ENCODE data around the gene MAP1B.

MAP1B gene

DNA sequence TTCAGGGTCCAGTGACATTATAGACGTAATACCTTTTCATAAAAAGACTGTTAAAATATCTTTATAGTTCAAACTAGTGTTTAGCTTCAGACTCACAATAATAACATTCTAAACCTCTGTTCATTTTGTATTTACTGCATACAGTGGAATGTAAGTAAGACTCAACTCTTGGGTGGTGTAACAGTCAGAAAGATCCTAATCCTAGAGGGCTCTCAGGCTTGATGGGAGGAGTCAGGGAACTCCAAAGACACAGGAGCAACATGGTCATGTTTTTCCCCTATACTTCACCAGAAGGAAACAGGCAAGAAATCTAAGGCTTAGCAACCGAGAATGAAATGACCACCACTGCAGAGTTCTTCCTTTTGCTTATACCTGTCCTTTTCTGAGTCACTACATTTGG lies 130.1 kb downstream of the MAP1B start:
- no peak overlapping the region for H3K4me3 ChIP-seq (ENCODE audit: low read depth, low read length)
- TF ChIP-seq, protein P1, sequence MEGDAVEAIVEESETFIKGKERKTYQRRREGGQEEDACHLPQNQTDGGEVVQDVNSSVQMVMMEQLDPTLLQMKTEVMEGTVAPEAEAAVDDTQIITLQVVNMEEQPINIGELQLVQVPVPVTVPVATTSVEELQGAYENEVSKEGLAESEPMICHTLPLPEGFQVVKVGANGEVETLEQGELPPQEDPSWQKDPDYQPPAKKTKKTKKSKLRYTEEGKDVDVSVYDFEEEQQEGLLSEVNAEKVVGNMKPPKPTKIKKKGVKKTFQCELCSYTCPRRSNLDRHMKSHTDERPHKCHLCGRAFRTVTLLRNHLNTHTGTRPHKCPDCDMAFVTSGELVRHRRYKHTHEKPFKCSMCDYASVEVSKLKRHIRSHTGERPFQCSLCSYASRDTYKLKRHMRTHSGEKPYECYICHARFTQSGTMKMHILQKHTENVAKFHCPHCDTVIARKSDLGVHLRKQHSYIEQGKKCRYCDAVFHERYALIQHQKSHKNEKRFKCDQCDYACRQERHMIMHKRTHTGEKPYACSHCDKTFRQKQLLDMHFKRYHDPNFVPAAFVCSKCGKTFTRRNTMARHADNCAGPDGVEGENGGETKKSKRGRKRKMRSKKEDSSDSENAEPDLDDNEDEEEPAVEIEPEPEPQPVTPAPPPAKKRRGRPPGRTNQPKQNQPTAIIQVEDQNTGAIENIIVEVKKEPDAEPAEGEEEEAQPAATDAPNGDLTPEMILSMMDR (IDR thresholded peaks at IDR 0.05; ENCODE audit: insufficient read depth, low read depth, low read length, missing control alignments): no peak
- DNase-seq (ENCODE audit: low read depth): no peak

DNA sequence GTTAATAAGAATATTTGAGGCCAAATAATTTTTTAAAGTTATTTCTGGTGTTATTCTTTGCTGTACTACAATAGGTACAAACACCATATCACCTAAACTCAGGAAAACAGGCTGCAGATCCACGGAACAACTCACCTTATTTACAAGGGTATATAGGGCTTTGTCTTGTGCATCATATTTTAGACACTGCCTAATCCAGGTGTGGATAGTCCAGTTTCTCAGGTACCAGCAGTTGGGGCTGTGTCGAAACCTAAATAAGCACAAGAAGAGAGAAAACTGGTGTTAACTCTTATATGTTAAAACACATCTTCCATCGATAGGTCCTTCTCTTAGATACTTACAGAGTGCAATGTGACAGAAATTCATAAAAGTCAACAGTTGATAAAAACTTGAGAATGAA lies 130.6 kb downstream of the MAP1B start:
- no peak for DNase-seq (ENCODE audit: low read depth)
- H3K4me3 ChIP-seq (ENCODE audit: low read depth, low read length): no peak overlapping the region
- TF ChIP-seq, protein P1 (IDR thresholded peaks at IDR 0.05; ENCODE audit: insufficient read depth, low read depth, low read length, missing control alignments): no peak

DNA sequence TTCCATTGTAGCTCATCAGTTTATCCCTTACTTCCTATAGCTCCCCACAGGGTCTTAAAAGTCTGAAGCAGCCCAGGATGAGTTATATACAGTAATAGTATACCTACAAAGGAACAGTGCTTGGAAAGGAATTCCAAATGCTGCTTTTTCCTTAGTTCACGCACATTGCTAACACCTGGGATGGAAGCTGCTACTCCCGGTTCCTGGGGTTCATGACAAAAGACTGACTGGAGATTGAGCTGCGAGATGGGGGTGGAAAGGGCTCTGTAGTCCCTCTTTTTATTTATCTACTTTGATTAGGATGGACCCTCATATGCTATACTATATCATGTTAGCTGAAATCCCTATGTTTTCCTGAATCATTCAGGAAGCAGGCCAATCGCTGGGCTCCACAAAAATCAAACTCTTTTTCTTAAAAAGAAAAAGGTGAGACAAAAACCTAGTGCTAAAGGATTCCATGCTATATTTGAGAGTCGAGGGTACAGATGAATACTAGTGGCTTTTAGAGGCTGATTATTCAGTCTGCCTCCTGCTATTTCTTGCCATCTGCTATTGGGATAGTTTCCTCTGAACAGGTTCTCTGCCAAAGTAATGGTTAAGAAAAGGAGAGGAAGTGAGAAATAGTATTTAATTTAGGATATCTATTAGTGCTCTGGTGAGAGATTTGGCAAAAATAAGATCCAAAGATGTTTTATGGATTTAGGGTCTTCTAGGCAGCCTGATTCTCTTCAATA lies 131.6 kb downstream of the MAP1B start:
- TF ChIP-seq, protein P1 (IDR thresholded peaks at IDR 0.05; ENCODE audit: insufficient read depth, low read depth, low read length, missing control alignments): no peak
- no peak for DNase-seq (ENCODE audit: low read depth)
- H3K4me3 ChIP-seq (ENCODE audit: low read depth, low read length): no peak overlapping the region

GRCh38 chr5:72241346-72242003 lies 134.2 kb downstream of the MAP1B start:
- TF ChIP-seq, protein P1 (IDR thresholded peaks at IDR 0.05; ENCODE audit: insufficient read depth, low read depth, low read length, missing control alignments): no peak
- no peak overlapping the region for H3K4me3 ChIP-seq (ENCODE audit: low read depth, low read length)
- no peak for DNase-seq (ENCODE audit: low read depth)

- no peak overlapping the region for H3K4me3 ChIP-seq (ENCODE audit: low read depth, low read length)
- TF ChIP-seq, protein P1 (IDR thresholded peaks at IDR 0.05; ENCODE audit: insufficient read depth, low read depth, low read length, missing control alignments): no peak
- no peak for DNase-seq (ENCODE audit: low read depth)
These were observed 135.7 kb downstream of the MAP1B start for GRCh38 chr5:72242796-72243475.

DNA sequence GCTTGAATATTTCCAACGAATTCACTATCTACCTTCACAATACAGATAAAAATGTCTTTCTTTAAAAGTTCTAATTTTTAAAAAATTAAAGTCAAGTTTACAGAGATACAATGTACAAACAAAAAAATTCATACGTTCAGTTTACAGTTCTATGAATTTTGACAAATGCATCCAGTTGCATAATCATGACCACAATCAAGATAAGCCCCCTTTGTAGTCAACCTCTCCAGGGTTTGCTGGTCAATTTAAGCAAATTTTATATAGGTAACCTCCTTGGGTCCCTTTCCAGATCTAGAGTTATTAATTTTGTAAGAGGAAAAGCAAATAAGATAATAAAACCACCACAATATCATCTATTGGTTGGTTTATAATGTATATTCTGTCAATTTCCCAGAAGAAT lies 136.4 kb downstream of the MAP1B start:
- no peak for DNase-seq (ENCODE audit: low read depth)
- TF ChIP-seq, protein P1 (IDR thresholded peaks at IDR 0.05; ENCODE audit: insufficient read depth, low read depth, low read length, missing control alignments): no peak
- H3K4me3 ChIP-seq (ENCODE audit: low read depth, low read length): no peak overlapping the region
